GM19397 (cell line): ENCODE data around the gene BRDT.

ENCODE experiments used
- ATAC-seq: cut with Tn5 transposase; IDR thresholded peaks from one replicate; pipeline ENCODE4 v1.9.1; 2021; ENCODE audit warnings: mild to moderate bottlenecking, moderate library complexity; ENCODE audit not compliant: unreplicated experiment

BRDT gene

GRCh38 chr1:91949356-91949699 lies at the start of gene BRDT:
TSS of gene BRDT (plus strand) at chr1:91949401. CDS start at chr1:91962755, 13,354 bp downstream.
- no peak for ATAC-seq

GRCh38 chr1:91900562-91900961 lies 48.6 kb upstream of the BRDT start:
- no peak for ATAC-seq

- no peak for ATAC-seq
Measured at GRCh38 chr1:91901231-91901630, 48.0 kb upstream of the BRDT start.

- ATAC-seq, result no peak
Measured at GRCh38 chr1:91912266-91912665, 36.9 kb upstream of the BRDT start.

GRCh38 chr1:91913018-91913417 lies 36.2 kb upstream of the BRDT start:
- no peak for ATAC-seq

GRCh38 chr1:91916046-91916445 lies 33.2 kb upstream of the BRDT start:
- no peak for ATAC-seq

GRCh38 chr1:91916811-91917460 lies 32.3 kb upstream of the BRDT start:
- ATAC-seq, result no peak

- no peak for ATAC-seq
Measured at GRCh38 chr1:91919962-91920361, 29.2 kb upstream of the BRDT start.

GRCh38 chr1:91924146-91924545 lies 25.1 kb upstream of the BRDT start:
- ATAC-seq, result no peak

GRCh38 chr1:91925644-91926435 lies 23.4 kb upstream of the BRDT start:
- ATAC-seq, result no peak

GRCh38 chr1:91928026-91928425 lies 21.2 kb upstream of the BRDT start:
- ATAC-seq, result no peak

GRCh38 chr1:91929250-91929649 lies 20.0 kb upstream of the BRDT start:
- ATAC-seq, result no peak

- ATAC-seq, result no peak
Measured at GRCh38 chr1:91937613-91938012, 11.6 kb upstream of the BRDT start.

- ATAC-seq, result no peak
Measured at GRCh38 chr1:91940496-91940895, 8.7 kb upstream of the BRDT start.

GRCh38 chr1:91944087-91944486 lies 5.1 kb upstream of the BRDT start:
- no peak for ATAC-seq

GRCh38 chr1:91948097-91948496 lies 1.1 kb upstream of the BRDT start:
- ATAC-seq, result no peak

- no peak for ATAC-seq
Measured at GRCh38 chr1:91948501-91949355, 473 bp upstream of the BRDT start.

GRCh38 chr1:91952187-91952586 lies 3.0 kb downstream of the BRDT start:
- no peak for ATAC-seq

- no peak for ATAC-seq
Measured at GRCh38 chr1:91958926-91959325, 9.7 kb downstream of the BRDT start.

- no peak for ATAC-seq
Measured at GRCh38 chr1:91968334-91968733, 19.1 kb downstream of the BRDT start.

- no peak for ATAC-seq
Measured at GRCh38 chr1:91979383-91979782, 30.2 kb downstream of the BRDT start.

GRCh38 chr1:91980663-91981062 lies 31.5 kb downstream of the BRDT start:
- no peak for ATAC-seq
